ENCODE results near the gene ANKS1B. TPM values are rescaled to one million over a fixed set of nuclear protein-coding genes. Genes with fewer than 3 reads are reported as not detected.
"Not testable (repeated sequence)": the region's sequence is repeated elsewhere in the genome, so short reads cannot be mapped to it uniquely, and the experiment has no call there.

Gene ANKS1B
- total RNA-seq, 1 donor = not detected

- DNase-seq (ENCODE audit: low read depth in 2 of 3, low spot score in 2 of 3) = no peak
Observed at GRCh38 chr12:99392091-99392850, 592.5 kb downstream of the ANKS1B start.

- no peak for DNase-seq (ENCODE audit: low read depth in 2 of 3, low spot score in 2 of 3)
Observed at GRCh38 chr12:99390707-99391106, 594.0 kb downstream of the ANKS1B start.

GRCh38 chr12:99389751-99390150 is 595.0 kb downstream of the ANKS1B start:
- no peak for DNase-seq (ENCODE audit: low read depth in 2 of 3, low spot score in 2 of 3)

- DNase-seq (ENCODE audit: low read depth in 2 of 3, low spot score in 2 of 3) = no peak
Observed at GRCh38 chr12:99388671-99389195, 596.0 kb downstream of the ANKS1B start.

GRCh38 chr12:99387661-99388060 is 597.1 kb downstream of the ANKS1B start:
- DNase-seq (ENCODE audit: low read depth in 2 of 3, low spot score in 2 of 3) = no peak

- DNase-seq (ENCODE audit: low read depth in 2 of 3, low spot score in 2 of 3) = no peak
Observed at GRCh38 chr12:99386907-99387306, 597.8 kb downstream of the ANKS1B start.

- DNase-seq (ENCODE audit: low read depth in 2 of 3, low spot score in 2 of 3) = no peak
Observed at GRCh38 chr12:99383258-99383657, 601.5 kb downstream of the ANKS1B start.

- no peak for DNase-seq (ENCODE audit: low read depth in 2 of 3, low spot score in 2 of 3)
Observed at GRCh38 chr12:99381992-99382391, 602.7 kb downstream of the ANKS1B start.

- DNase-seq (ENCODE audit: low read depth in 2 of 3, low spot score in 2 of 3) = no peak
Observed at GRCh38 chr12:99380701-99381100, 604.0 kb downstream of the ANKS1B start.

GRCh38 chr12:99374023-99374422 is 610.7 kb downstream of the ANKS1B start:
- DNase-seq (ENCODE audit: low read depth in 2 of 3, low spot score in 2 of 3) = no peak

- DNase-seq (ENCODE audit: low read depth in 2 of 3, low spot score in 2 of 3) = no peak
Observed at GRCh38 chr12:99372257-99372920, 612.3 kb downstream of the ANKS1B start.

GRCh38 chr12:99370421-99371138 is 614.2 kb downstream of the ANKS1B start:
- no peak for DNase-seq (ENCODE audit: low read depth in 2 of 3, low spot score in 2 of 3)

- no peak for DNase-seq (ENCODE audit: low read depth in 2 of 3, low spot score in 2 of 3)
Observed at GRCh38 chr12:99367181-99367580, 617.6 kb downstream of the ANKS1B start.

- DNase-seq (ENCODE audit: low read depth in 2 of 3, low spot score in 2 of 3) = no peak
Observed at GRCh38 chr12:99352269-99352668, 632.5 kb downstream of the ANKS1B start.

- no peak for DNase-seq (ENCODE audit: low read depth in 2 of 3, low spot score in 2 of 3)
Observed at GRCh38 chr12:99343960-99344359, 640.8 kb downstream of the ANKS1B start.

- DNase-seq (ENCODE audit: low read depth in 2 of 3, low spot score in 2 of 3) = no peak
Observed at GRCh38 chr12:99339663-99340062, 645.1 kb downstream of the ANKS1B start.

GRCh38 chr12:99334285-99335056 is 650.3 kb downstream of the ANKS1B start:
- DNase-seq (ENCODE audit: low read depth in 2 of 3, low spot score in 2 of 3) = no peak

- no peak for DNase-seq (ENCODE audit: low read depth in 2 of 3, low spot score in 2 of 3)
Observed at GRCh38 chr12:99332936-99333591, 651.7 kb downstream of the ANKS1B start.

- DNase-seq (ENCODE audit: low read depth in 2 of 3, low spot score in 2 of 3) = no peak
Observed at GRCh38 chr12:99330216-99330615, 654.5 kb downstream of the ANKS1B start.

- DNase-seq (ENCODE audit: low read depth in 2 of 3, low spot score in 2 of 3) = not testable (repeated sequence)
Observed at GRCh38 chr12:99321210-99321609, 663.5 kb downstream of the ANKS1B start.
